ENCODE measurements around the gene REM1. TPM values are rescaled to one million over a fixed set of nuclear protein-coding genes. Genes with fewer than 3 reads are reported as not detected.
A peak's percentile ranks its signal among the peaks of the same experiment; 100 is the strongest.
"Not testable (repeated sequence)": the region's sequence is repeated elsewhere in the genome, so short reads cannot be mapped to it uniquely, and the experiment has no call there.

The REM1 gene
- total RNA-seq, 1 donor from 2014 or later: 2.7 TPM

DNA sequence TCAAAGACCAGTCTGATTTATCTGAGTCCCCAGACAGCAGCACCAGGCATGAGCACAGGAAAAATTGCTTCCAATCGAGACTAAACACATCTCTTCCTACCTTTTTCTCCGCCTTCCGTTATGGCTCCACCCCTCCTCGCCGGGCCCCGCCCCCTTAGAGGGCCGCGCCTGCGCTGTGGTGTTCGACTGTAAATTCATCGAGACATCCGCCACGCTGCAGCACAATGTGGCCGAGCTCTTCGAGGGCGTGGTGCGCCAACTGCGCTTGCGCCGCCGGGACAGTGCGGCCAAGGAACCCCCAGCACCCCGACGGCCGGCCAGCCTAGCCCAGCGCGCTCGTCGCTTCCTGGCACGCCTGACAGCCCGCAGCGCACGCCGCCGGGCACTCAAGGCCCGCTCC is 8.9 kb downstream of the REM1 start:
- DNase-seq (ENCODE audit: low spot score): no peak

DNA sequence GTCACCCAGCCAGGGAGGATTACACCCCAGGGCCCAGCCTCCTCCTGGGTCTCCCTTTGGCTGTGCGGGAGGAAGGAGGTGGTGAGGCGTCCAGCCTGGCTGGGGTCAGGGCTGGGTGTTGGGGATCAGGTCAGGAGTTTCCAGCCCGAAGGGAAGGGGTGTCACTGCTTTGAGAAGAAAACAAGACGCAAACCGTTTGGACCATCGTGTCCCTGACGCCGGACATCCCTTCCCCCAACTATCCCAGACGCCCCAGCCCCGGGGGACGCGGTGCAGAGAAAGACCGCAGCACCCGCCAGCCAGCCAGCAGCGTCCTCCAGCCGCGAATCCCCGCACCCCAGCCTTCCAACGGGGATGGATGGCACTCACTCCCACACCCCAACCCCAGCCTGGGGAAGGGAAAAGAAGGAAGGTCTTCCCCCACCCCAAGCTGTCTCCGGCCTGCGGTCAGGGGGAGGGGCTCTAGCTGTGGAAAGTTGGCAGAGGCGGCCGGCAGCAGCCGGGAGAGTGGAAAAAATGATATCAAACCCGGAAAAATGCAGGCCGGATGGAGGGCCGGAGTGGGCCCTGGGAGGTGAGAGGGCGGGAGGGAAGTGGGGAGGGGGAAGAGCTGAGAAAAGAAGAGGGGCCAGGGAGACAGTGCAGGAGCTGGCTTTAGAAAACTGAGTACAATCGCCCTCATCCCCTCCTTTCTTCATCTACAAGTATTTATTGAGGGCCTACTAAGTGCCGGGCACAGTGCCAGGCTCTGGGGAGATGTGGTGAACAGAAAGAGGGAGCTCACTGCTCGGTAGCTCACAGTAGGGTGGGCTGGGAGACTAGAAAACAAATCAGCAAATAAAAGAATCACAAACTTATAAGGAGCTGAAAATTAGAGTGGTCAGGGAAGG is 10.6 kb downstream of the REM1 start:
- DNase-seq (ENCODE audit: low spot score): no peak

DNA sequence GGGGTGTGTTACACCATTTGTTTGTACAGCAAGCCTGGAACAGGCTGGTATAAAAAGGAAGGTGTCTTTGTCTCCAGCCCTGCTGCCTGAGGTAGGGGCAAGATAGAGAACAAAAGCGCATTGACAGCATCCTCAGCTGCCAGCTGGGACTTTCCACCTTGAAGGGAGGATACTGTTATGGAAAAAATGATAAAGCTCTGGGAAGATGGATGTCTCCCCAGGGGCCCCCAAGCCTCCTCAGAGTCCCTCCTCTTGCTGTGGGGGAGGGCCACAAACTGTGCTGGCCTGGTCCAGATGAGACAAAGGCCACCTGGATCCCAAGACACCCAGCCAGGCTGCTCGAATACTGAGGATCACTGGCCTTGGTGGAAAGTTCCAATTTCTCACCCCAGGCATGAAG is 13.0 kb downstream of the REM1 start:
- no peak for DNase-seq (ENCODE audit: low spot score)

DNA sequence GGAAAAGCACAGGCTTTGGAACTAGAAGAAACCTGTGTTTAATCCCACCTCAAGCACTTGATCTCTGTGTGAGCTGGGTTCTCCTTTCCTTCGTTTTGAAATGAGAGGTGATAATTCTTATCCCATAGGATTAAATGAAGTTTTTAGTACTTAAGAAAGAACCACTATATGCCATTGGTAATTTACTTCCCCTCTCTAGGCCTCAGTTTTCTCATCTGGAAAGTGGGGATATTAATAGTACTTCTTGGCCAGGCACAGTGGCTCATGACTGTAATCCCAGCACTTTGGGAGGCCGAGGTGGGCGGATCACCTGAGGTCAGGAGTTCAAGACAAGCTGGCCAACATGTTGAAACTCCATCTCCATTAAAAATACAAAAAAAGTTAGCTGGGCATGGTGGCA is 14.1 kb downstream of the REM1 start:
- no peak for DNase-seq (ENCODE audit: low spot score)

DNA sequence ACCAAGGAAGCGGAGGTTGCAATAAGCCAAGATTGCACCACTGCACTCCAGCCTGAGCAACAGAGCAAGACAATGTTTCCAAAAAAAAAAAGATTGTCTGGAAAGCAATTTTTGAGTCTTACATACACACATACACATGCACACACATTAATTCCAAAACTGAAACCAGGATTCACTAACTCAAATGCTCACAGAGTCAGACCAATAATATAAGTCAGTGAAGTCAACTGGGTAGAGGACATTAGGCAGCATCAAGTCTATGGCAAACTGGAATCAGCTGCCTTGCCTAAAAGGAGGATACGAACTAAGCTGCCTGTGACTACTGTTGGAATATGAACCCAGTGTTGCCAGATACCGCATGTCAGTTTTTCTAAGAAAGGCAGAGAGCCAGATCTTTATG is 15.7 kb downstream of the REM1 start:
- DNase-seq (ENCODE audit: low spot score): no peak

DNA sequence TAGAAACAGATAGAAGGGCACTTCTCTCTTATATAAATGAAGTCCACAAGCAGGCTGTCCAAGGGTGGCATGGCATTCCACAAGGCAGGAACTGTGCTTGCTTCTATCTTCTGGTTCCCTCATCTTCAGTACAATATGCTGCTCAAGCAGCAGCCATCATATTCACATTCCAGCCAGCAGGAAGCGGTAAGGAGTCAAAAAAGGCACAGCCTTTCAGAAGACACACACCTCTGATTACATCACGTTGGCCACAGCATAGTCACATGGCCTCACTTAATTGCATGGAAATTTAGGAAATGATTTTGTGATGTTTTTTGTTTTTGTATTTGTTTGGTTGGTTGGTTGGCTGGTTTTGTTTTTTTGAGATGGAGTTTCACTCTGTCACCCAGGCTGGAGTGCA is 19.0 kb downstream of the REM1 start:
- no peak for DNase-seq (ENCODE audit: low spot score)

DNA sequence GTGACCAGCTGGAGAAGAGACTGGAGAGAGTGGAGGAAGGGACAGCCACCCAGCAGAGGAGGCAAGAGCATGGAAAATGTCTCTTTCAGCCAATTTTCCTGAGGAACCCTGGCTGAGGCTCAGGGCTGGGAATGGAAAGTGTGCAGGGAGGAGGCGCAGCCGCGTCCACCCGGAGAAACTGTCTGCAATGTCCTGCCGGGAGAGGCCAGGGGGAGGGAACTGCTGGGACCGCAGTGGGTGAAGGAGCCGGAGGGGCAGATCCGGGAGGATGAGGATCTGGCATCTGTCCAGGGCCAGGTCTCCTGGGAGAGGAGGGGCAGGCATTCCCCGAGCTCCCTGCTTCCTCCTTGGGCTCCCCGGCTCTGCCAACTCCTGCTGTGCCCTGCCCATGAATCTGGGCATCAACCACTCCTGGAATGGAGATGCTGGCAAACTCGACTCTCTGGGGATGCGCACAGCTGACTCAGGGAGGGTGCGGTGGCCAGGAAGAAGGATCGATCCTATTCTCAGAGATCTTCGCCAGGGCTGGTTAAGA is 21.7 kb downstream of the REM1 start:
- no peak for DNase-seq (ENCODE audit: low spot score)

DNA sequence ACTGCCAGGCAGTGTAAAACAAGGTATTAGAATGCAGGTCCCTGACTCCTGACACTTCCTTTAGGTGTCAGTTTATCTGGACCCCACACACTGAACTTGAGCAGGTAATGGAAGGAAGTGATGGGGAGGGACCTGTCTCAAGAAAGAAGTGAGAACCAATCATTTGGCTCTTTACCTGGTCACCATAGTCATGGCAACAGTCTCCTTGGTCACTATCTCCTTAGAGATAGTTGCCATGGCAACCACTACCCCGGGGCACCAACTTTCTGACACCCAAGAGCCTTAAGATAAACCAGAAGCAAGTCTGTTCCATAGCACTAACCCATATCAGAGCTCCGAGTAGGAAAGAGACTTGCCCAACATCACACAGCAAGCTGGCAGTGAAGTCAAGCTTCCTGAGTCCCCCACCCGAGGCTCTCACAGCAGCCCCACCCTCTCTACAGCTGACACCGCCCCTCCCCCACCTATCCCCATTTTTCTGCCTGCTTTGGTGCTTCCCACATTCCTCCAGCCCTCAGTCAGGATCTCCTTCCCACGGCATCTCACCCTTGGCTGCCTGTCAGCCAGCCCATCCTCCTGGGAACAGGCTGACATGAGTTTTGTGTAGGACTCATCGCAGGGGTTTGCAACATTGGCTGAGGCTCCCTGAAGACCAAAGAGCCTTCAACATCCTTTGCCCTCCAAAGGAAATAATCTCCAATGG is 22.9 kb downstream of the REM1 start:
- DNase-seq (ENCODE audit: low spot score): no peak

DNA sequence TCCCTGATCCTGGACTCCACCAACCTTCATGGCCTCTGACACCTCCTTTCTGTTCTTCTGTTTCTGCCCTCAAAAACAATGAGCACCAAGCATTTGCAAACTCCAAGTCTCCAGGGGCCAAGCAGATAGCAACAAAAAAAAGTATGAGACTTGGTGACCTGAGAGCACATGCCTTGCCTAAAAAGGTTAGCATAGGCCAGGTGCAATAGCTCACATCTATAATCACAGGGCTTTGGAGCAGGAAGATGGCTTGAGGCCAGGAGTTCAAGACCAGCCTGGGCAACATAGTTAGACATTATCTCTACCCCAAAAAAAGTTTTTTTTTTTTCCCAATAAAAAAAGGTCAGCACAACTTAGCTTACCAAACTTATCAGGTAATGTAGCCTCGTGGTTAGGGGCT is 25.4 kb downstream of the REM1 start:
- no peak for DNase-seq (ENCODE audit: low spot score)

DNA sequence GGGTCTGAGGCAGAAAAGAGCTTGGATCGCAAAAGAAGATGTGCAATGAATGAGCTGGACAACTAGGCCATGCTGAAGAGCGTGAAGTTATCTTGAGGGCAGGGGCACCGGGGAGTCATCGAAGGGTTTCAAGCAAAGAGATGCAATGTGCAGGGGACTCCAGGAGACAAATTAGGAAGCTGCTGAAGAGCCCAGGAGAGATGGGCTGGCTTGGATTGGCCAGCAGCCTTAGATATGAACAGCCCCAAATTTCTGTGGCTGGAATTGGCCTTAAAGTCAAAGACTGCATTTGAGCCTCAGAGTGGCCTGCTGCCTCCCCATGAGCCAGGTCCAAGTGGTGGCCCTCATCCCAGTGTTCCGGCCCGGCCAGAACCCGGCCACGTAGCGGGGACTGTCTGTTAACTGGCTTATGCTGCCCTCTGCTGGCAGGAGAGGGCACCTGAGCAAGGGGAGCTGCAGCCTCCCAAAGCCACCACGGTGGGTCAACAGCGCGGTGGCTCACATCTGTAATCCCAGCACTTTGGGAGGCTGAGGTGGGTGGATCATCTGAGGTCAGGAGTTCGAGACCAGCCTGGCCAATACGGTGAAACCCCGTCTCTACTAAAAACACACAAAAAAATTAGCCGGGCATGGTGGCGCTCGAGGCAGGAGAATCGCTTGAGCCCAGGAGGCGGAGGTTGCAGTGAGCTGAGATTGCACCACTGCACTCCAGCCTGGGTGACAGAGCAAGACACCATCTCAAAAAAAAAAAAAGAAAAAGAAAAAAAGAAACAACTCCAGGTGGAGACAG is 28.0 kb downstream of the REM1 start:
- peak; percentile 95 for DNase-seq (ENCODE audit: low spot score)

DNA sequence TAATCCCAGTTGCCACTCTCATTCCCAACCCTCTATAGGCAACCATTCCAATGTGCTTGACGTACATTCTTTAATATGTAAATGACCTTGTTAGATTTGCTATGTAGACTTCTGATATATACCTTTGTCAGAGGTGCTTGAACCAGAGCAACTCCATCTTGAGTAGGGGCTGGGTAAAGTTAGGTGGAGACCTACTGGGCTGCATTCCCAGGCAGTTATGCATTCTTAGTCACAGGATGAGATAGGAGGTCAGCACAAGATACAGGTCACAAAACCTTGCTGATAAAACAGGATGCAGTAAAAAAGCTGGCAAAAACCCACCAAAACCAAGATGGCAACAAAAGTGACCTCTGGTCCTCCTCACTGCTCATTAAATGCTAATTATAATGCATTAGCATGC is 30.8 kb downstream of the REM1 start:
- no peak for DNase-seq (ENCODE audit: low spot score)

DNA sequence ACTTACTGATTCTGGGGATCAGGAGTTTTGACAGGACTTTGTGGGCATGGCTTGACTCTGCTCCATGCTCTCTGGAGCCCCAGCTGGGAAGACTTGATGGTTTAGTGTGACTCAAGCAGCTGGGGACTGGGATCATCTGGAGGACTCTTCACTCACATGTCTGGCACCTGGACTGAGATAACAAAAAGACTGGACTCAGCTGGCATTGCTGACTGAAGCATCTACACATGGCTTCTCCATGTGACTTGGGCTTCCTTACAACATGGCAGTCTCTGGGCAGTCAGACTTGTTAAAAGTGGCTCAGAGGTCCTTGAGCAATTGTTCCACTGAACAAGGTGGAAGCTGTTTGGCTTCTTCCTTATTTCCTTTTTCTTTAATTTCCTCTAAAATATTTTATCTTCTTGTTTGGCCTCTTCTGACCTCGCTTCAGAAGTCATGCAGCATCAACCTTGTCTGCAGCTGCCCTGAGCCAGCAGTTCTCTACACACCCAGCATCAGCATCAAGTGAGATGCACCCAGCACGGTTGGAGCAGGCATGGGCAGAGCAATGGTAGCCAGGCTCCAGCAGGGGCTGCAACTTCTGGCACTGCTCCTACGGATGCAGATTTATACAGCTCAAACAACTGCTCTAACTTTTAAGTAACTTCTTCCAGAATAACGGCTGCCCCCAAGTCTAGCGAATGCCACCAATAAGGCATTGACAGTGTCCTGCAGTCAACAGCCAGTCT is 33.6 kb downstream of the REM1 start:
- no peak for DNase-seq (ENCODE audit: low spot score)

DNA sequence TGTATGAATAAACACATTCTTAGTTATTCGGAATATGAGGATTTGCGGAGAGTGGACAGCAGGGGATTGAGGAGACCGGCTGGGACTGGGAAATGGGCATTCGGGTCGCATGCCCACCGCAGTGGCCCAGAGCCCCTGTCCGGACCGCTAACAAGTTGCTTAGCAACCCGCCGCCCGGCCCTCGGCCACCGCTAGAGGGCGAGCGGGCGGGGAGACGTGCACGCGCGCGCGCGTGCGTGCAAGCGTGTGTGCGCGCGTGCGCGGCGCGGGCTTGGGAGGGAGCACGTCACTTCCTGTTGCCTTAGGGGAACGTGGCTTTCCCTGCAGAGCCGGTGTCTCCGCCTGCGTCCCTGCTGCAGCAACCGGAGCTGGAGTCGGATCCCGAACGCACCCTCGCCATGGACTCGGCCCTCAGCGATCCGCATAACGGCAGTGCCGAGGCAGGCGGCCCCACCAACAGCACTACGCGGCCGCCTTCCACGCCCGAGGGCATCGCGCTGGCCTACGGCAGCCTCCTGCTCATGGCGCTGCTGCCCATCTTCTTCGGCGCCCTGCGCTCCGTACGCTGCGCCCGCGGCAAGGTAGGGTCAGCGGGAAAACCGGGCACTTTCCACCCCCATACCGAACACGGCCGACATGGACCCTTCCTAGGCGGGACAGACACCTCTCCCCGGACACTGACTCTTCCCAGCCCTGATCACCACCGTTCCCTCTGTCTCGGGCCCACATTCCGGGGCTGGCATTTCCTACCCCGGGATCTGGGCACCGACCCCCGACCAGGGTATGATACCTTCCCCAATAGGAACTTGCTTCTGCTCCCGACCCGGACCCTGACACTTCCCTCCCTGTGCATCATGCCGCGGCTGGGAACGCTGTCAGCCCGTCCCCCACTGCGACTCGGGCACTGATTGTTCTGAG is 39.3 kb downstream of the REM1 start, which contains the start of gene HM13:
TSS of gene HM13 (plus strand) at position 289 of the 918 bp plus-strand sequence. CDS start at position 399, 110 bp downstream.
- DNase-seq (ENCODE audit: low spot score): peak; percentile 97

DNA sequence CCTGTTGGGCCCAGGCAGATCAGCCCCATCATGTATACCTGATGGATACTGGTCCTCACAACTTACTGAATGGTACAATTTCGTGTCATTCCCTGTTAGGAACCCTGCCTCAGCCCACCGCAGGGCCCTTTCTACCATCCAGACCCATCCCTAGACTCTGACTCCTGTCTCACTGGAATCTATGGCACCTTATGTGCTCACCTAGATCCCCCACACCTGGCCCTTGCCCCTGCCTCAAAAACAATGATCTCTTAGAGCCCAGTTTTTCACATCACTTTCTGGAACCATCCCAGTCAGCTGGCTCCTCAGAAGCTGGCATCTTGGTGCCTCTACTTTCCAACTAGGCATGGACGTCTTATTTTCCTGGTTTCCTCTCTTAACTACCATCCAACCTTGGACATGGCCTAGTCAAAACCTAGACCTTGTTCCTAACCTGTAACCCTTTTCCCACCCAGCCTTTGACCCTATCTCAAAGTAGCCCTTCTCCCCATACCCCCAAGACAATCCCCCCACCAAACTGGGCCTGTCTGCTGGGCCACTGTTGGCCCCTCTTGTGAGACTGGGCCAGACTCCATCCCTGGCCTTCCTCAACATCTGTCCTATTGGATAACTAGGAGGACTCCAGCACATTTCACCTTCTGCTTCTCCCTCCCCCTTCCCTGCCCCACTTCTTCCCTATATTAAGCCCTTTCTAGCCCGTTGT is 40.1 kb downstream of the REM1 start:
- DNase-seq (ENCODE audit: low spot score): no peak

DNA sequence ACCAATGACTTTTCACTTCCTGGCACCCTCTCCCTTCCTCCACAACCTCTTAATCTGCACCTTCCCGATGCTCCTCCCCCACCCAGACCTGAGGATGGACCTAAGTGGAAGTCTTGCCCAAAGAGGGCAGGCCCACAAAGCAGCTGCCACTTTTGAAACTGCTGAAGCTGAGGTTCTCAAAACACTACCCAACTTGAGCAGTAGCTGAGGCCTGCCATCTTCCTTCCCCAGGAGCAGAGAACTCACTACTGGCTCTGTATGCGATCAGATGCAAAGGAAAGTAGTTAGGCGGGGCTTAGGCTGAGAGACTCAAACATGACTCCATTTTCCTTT is 40.7 kb downstream of the REM1 start:
- DNase-seq (ENCODE audit: low spot score): no peak

DNA sequence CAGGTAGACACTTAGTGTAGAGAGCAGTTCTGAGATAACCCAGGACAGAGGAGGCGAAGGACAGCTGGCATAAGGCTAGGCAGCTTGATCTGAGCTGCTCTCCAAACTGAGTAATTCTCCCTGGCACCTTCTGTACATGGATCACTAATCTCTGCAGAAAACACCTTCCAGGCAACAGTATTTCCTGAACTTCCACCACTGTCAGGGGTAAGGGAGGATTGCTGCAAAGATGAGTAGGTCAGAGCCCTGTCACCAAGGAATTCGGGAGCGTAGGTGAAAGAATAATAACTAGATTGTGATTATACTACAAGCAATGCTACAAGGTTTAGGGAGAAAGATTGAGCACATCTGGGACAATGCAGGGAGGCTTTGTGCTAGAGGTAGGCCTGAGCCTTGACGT is 41.1 kb downstream of the REM1 start:
- no peak for DNase-seq (ENCODE audit: low spot score)

DNA sequence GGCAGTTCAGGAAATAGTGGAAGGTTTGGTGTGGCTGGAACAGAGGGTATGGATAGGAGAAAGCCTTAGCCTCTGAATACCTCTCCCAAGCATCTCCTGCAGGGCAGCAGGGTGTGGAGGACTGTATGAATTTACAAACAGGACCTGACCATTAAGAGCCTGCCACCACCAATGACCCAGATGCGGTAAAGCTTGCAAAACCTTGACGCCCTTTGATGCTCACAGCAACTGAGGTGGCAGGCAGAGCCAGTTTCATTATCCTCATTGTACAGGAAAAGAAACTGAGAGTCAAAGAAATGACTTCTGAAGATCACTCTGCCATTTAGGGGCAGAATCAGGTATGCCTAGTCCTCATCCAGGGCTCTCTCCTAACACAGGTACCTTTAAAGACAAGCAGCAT is 41.6 kb downstream of the REM1 start:
- no peak for DNase-seq (ENCODE audit: low spot score)

DNA sequence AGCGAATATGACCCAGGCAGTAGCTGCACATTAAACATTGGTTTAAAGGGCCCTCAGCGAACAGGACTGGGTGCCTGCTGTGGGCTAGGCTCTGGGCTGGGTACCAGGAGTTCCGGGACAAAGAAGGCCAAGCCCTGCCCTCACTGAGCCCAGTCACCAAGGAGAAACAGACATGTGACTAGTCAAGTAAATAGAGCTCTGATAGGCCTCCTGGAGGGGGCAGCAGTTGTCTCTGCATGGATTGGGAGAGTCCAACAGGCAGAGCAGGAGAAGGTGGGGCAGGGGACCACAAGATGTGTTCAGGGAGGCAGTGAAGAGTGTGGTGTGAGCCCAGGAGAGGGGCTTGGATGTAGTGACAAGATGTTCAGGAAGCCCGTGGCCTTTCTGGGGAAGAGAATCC is 42.3 kb downstream of the REM1 start:
- no peak for DNase-seq (ENCODE audit: low spot score)

DNA sequence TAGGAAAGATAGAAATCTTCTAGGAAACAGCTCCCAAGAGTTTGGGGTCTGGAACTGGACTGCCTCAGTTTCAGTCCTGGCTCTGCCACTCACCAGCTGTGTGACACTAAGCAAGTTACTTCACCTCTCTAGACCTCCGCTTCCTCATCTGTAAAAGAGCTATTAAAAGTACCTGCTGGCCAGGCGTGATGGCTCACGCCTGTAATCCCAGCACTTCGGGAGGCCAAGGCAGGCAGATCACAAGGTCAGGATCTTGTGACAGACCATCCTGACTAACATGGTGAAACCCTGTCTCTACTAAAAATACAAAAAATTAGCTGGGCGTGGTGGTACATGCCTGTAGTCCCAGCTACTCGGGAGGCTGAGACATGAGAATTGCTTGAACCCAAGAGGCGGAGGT is 46.2 kb downstream of the REM1 start:
- DNase-seq (ENCODE audit: low spot score): not testable (repeated sequence)

Data from mesenteric fat pad (tissue), 1 donor.